LNCAP (cell line): ENCODE data around the gene LENEP.

Experiments
- TF ChIP-seq, protein P1 (sequence below): fragments of 450-650 bp; IDR thresholded peaks from 2 replicates; pipeline ENCODE4 v1.5.1; 2017; ENCODE audit warnings: mild to moderate bottlenecking

The LENEP gene

DNA sequence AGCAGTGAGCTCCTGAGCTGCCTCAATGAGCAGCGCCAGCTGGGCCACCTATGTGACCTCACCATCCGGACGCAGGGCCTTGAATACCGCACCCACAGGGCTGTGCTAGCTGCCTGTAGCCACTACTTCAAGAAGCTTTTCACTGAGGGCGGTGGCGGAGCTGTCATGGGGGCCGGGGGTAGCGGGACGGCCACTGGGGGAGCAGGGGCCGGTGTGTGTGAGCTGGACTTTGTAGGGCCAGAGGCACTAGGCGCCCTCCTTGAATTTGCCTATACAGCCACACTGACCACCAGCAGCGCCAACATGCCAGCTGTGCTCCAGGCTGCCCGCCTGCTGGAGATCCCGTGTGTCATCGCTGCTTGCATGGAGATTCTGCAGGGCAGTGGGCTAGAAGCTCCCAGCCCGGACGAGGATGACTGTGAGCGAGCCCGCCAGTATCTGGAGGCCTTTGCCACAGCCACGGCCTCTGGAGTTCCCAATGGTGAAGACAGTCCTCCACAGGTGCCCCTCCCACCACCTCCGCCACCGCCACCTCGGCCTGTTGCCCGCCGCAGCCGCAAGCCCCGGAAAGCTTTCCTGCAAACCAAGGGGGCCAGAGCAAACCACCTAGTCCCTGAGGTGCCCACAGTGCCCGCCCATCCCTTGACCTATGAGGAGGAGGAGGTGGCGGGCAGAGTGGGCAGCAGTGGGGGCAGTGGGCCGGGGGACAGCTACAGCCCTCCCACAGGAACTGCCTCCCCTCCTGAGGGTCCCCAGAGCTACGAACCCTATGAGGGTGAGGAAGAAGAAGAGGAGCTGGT is 21.5 kb downstream of the LENEP start:
- TF ChIP-seq, protein P1, sequence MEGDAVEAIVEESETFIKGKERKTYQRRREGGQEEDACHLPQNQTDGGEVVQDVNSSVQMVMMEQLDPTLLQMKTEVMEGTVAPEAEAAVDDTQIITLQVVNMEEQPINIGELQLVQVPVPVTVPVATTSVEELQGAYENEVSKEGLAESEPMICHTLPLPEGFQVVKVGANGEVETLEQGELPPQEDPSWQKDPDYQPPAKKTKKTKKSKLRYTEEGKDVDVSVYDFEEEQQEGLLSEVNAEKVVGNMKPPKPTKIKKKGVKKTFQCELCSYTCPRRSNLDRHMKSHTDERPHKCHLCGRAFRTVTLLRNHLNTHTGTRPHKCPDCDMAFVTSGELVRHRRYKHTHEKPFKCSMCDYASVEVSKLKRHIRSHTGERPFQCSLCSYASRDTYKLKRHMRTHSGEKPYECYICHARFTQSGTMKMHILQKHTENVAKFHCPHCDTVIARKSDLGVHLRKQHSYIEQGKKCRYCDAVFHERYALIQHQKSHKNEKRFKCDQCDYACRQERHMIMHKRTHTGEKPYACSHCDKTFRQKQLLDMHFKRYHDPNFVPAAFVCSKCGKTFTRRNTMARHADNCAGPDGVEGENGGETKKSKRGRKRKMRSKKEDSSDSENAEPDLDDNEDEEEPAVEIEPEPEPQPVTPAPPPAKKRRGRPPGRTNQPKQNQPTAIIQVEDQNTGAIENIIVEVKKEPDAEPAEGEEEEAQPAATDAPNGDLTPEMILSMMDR, result no peak

DNA sequence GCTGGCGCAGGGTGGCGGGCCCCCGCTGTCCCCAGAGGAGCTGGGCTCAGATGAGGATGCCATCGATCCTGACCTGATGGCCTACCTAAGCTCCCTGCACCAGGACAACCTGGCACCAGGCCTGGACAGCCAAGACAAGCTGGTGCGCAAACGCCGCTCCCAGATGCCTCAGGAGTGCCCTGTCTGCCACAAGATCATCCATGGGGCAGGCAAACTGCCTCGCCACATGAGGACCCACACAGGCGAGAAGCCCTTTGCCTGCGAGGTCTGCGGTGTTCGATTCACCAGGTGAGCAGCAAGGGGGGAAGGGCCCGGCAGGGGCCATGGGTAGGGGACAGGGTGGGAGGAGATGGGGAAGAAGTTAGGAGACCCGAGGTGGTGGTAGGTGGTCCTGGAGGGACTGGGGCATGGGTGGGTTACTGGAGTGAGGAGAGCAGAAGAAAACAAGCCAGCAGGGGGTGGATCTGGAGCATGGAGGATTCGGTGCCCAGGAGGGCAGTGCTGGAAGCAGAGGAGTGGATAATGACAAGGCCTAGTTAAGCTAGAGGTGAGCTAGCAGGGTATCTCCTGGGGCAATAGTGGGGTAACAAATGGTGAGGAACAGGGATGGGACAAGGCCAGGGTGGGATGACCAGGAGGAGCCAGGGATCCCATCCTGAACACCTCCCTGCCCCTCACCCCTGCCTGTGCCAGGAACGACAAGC is 22.3 kb downstream of the LENEP start:
- TF ChIP-seq, protein P1, result no peak

GRCh38 chr1:155016231-155016831 is 22.9 kb downstream of the LENEP start:
- TF ChIP-seq, protein P1, result no peak

GRCh38 chr1:155017041-155017945 is 23.9 kb downstream of the LENEP start:
- TF ChIP-seq, protein P1, result no peak; the same call in 1 of the 2 replicates

GRCh38 chr1:155017946-155018316 is 24.5 kb downstream of the LENEP start:
- TF ChIP-seq, protein P1, result no peak

GRCh38 chr1:155018617-155019348 is 25.4 kb downstream of the LENEP start:
- TF ChIP-seq, protein P1, result no peak
